GM19023 (cell line): ENCODE results near the gene ART1.

Source experiments
- ATAC-seq: cut with Tn5 transposase; IDR thresholded peaks from one replicate; pipeline ENCODE4 v1.9.1; 2021; ENCODE audit warnings: mild to moderate bottlenecking, moderate library complexity; ENCODE audit not compliant: unreplicated experiment

The ART1 gene

DNA sequence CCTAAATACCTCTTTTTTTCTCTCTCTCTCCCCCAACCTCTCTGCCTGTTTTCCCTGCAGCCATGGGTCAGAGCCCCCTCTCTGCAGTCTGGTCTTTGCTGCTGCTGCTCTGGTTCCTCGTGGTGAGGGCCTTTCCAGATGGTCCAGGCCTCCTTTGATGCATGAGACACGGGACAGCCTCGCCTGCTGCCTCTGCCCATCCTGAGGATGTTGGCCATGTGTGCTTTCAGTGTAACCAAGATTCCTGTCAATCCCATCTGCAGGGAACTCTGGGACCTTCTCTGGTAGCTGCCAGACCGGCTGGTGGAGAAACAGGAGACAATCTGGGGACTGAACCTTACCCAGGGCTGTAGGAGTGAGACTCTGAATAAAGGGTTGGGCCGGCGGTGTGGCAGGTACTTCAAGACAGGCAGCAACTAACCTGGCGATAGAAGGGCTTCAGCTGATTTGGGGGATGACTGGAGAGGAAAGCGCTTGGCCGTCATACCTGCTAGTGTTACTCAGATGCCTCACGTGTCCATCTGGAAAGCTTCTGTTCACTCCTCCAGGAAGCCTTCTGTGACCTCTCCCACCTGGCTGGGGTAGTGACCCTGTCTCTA, 19.2 kb downstream of the ART1 start:
- no peak for ATAC-seq

DNA sequence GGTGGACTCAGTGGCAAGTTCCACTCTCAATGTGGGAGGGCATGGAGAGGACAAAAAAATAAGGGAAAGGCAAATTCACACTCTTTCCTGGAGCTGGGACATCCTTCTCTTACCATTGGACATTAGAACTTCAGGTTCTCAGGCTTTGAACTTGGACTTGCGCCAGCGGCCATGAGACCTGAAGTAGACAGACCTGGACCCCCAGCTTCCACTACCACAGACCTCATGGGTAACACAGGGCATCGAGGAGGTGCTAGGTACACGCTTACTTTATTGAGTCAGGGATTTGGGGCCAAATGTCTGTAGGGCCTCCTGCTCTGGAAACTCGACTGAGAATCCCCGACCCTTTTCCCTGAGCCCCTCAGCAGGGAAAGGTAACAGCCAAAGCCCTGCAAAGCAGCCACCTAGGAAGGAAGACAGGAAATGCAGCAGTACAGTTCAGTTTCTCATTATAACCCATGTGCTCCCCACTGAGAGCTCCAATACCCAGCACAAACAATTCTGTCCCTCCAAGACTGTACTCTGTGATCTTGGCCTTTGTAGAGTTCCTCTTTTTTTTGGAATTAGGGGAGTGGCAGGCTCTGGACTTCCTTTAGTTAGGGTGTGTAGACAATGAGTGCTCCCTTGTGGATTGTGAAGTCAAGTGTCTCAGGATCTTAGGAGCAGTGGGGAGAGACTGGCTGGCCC, 20.6 kb downstream of the ART1 start:
- no peak for ATAC-seq

DNA sequence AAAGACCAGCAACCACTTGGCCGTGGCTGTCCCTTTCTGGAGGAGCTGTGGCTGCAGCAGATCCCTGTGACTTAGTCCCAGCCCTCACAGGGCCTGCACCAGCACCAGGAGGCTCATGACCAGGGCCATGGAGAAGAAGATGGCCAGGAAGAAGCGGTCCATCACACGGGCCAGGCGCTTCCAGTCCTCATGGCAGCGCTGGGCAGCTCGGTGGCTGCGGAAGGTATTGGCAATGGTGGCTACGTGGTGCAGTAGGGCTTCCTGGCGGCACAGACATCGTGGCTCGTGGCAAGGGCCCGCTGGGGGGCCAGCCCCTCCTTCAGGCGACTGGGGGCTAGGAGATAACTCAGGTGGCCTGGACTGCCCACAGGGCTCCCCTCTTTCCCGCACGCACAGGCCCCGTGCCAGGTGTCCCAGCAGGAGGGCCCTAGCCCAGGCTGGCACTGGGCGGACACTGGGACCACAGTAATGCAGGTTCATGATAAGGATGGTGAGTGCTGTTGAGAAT, 21.1 kb downstream of the ART1 start:
- no peak for ATAC-seq

DNA sequence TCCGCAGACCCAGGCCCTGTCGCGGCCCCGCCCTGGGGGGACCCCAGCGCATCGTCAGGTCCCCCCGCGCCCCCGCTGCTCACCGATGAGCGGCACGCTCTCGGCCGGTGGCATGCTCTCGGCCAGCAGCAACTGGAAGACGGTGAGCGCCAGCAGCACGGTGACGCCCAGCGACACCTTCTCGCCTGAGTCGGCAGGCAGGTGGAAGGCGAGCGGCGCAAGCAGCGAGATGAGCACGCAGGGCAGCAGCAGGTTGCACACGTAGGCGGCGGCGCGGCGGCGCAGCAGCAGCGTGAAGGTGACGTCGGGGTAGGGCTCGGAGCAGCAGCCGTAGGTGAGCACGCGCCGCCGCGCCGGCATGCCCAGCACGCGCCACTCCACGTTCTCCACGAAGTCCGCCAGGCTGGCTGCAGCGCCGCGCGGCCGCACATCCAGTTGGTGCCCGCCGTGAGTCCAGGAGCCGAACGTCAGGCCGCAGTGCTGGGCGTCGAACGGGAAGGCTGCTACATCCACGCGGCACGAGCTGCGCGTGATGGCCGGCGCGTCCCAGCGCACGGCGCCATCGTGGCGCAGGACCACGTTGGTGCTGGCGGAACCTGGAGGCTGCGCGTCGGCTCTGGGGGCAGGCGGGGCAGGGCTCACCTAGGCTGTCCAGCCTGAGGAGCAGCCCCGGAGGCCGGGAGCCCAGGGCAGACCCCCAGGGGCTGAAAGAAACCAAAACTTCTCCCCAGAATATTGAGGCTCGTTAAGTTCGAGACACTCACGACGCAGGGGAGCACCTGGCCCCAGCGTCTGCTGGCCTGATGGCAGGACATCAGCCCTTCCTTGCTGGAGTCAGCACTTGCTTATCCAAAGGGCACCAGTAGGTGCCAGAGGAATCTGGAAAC, 22.5 kb downstream of the ART1 start:
- no peak for ATAC-seq

DNA sequence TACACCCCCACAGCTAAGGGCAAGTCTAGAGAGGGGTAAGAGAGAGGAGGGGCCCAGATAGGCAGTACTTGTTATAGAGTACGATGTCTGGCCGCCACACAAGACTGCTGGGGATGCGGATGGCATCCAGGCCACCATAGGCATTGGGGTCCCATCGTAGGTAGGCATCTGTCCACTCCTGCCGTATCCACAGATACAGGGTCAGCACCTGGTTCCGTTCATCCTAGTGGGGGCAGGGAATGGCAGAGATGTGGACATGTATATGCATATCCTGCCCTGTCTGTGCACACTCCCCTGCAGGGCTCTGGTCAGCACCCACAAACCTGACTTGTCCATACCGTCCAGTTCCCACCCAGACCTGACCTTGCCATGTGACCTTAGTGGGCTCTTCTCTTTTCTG, 24.2 kb downstream of the ART1 start:
- no peak for ATAC-seq

DNA sequence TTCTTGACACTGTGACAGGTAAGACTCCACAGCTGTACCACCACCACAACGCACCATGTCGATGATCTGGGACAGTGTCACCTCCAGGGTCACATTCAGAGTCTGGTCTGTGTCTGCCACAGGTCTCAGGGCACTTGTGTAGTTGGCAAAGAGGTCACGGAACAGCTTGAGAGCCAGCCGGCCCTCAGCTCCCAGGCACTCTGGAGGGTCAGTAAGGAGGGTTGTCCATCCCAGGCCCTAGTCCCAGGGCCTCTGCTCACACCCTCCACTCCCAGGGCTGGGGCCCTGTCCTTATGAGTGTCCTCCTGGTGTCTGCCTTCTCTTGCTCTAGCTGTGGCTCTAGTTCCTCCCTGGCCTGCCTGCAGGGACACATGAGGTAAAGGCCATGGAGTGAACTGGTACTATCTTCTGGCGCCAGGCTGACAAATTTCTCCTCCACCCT, 24.8 kb downstream of the ART1 start:
- ATAC-seq, result no peak

DNA sequence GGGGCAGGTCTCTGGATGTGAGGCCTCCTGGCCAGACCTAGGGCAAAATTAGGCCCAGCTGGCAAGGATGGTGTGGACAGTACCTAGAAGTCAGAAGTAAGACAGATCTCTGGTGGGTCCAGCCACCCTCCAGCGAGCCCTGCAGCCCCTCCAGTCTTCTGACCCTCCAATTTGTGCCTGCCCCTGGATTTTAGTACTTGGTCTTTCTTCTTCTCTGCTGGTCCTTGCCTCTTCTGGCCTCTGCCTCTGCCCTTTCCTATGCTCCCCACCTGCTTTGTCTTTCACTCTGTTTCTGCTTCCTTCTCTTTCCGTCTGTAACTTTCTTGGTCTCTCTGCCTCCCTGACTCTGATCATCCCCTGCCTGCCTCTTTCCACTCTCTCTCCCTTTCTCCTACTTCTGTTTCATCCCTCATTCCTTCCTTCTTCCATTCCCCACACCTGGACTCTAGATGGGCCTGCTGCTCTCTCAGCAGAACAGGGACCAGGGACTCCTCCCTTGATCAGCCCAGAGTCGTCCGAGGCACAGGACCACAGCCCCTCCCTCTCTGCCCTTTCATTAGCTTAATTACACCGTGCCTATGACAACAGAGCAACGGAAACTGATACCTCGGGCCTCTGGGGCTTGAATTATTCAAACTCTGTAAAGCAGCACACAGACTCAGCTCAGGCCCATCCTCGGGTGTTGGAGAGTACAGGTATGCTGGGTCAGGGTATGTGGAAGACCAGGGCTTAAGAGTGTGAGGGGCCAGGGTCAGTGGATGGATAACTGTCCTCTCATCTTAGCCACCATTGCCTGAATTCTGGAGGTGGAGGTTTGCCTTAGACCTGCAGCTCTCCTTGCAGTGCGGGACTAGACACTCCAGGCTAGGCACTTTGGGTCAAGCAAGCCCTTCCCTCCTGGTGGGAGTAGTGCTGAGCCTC, 26.7 kb downstream of the ART1 start, which contains the start of gene CHRNA10:
Gene CHRNA10, minus strand, starts transcription at position 51 of the 921 bp plus-strand sequence. CDS start 72 bp downstream, outside the sequence.
- ATAC-seq, result no peak

DNA sequence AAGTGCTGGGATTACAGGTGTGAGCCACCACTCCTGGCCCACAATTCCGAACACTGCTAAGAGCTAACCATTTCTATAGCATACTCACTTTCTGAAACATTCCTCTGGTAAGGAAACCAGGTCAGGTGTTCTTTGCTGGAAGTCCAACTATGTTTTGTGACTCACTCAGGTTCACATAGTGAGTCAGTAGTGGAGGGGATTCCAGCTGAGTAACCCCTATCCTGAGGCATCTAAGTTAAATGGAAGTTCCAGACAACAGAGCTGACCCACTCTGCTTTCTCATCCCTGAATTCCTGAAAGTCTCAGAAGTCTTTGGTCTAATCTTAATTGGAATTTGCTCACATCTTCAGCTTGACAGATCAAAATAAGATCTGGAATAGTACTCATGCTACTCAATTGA, 29.3 kb downstream of the ART1 start:
- no peak for ATAC-seq

DNA sequence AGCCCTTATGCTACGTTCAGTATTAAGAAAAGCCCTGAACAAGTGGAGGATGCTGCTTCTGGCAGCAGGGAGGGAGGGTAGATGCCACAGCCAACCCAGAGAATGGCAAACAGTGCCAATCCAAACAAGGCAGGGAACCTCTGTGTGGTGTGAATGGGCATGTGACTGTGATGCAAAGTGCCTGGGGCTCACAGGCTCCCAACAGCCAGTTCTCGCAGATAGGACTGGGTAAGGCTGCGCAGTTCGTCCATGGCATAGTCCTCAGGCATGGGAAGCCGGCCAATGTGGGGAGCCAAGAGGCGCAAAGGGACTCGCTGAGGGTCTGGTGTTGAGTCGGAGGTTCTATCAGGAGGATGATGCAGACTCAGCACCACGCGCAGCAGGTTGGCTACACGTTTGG, 31.0 kb downstream of the ART1 start:
- ATAC-seq, result no peak

DNA sequence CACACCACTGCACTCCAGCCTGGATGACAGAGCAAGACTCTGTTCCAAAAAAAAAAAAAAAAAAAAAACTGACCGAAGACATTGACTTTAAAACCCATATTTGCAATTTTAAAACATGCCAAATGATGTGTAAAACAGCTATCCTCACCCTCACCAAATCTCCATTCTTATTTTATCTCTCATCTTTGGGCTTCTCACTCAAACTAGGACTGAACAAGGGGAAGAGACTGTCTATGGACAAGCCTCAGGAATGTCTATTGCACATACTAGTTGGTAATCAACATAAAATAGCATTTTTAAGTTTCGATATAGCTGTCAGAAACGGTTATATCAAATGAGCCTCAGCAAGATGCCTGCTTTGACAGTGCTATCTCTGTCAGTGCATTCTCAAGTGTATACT, 34.1 kb downstream of the ART1 start:
- no peak for ATAC-seq

DNA sequence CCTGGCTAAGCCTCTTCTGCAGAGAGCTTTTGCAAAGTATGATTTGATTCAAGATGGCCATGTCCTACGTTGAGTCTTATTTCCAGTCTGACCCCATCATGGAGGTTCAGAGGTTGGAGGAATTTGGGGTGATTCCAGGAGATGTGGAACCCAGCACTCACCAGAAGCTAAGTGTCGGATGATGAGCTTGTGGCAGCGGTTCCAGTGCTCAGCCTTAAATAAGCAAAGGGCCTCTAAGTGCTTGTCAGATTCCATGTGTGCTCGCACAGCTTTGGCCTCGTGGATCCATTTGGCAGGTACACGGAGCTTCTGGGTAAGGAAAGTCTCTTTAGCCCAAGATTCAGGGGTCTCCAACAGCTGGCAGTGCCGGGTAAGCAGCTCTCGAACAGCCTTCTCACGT, 38.1 kb downstream of the ART1 start:
- ATAC-seq, result no peak

DNA sequence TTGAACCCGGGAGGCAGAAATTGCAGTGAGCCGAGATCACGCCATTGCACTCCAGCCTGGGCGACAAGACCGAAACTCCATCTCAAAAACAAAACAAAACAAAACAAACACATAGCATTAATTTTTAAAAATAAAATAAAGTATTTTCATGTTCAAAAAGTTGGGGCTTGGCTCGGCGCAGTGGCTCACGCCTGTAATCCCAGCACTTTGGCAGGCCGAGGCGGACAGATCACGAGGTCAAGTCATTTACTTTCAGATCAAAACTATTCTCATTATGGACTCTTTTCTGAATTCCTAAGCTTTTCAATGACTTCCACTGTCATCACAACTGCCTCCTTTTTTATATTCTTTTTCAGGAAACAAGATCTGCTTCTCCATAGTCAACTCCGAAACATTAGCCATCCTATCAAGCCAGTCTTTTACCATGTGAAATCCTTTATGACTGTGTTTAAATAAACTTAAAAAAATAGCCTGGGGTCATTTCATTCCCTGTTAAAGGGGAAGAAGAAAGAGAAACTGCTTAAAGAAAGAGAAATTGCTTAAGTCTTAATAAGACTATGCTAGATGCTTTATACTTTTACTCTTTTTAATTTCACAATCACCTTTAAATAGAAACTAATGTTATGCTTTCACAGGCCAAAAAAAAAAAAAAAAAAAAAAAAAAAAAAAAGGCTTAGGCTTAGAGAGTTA, 39.3 kb downstream of the ART1 start:
- no peak for ATAC-seq

DNA sequence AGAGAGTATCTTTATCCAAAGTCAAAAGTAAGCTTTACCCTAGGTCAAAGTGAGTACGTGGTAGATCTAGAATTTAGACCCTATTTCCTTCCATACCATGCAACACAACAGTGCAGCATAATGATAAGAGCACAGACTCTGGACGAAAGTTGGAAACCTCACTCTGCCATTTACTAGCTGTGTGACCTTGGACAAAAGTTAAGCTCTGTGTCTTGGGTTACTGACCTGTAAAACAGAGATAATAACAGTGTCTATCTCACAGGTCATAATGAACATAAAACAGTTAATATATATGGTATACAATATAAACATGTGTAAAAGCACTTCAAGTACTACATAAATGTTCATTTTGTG, 39.9 kb downstream of the ART1 start:
- ATAC-seq, result no peak

DNA sequence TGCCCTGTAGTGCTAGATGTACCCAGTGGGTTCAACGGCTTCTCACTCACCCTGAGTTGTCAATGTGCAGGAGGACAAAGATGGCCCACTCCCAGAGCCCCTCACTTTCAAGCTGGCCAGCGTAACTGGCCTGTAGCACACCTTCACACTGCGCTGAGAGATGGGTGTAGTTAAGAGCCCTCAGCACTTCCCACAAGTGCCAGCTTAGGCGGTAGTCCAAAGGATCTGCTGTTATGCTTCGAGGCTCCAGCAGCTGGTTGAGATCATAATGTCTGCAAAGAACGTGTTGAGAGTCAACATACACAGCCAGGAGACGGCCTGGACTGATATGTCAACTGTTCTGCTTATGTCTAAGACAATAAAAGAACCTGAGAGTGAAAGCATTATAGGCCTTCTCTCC, 41.0 kb downstream of the ART1 start:
- ATAC-seq, result no peak

DNA sequence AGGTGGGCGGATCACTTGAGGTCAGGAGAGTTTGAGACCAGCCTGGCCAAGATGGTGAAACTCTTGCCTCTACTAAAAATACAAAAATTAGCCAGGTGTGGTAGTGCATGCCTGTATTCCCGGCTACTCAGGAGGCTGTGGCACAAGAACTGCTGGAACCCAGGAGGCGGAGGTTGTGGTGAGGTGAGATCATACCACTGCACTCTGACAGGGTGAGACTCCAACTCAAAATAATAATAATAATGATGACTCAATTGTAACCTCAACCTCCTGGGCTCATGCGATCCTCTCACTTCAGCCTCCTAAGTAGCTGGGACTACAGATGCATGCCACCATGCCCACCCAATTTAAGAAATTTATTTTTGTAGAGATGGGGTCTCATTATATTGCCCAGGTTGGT, 41.8 kb downstream of the ART1 start:
- no peak for ATAC-seq

DNA sequence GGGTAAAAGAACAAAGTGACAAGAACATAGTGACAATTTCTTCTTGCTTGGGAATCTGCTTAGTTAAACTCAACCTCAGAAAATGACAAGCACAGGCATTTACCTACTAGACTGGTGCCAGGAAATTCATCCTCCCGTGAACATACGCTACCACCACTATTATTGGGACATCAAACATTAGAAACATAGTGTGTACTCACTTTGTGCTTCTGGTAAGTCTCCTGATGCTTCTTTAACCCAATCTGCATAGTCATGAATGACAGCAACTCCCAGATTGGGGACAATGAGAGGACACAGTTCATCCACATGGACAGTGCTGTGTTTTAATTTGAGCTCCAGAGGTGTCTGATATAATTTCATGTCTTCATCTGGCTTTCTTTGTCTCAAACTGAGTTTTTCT, 55.5 kb downstream of the ART1 start:
- no peak for ATAC-seq

DNA sequence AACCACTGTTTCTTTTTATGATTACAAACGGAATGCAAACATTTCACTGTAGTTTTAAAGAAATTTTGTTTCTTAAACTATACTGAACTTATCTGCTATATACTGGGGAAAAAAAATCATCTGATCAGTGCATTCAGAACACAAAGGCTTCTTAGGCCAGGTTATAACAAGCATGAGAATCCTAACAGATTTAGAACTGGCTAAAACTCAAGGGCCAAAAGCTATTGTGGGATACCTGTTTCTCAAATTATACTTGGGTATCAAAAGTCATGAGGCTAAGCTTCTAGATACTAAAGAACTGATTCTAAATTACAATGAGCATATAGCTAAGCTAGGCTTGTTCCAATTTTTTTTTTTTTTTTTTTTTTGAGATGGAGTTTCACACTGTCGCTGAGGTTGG, 56.0 kb downstream of the ART1 start:
- no peak for ATAC-seq

DNA sequence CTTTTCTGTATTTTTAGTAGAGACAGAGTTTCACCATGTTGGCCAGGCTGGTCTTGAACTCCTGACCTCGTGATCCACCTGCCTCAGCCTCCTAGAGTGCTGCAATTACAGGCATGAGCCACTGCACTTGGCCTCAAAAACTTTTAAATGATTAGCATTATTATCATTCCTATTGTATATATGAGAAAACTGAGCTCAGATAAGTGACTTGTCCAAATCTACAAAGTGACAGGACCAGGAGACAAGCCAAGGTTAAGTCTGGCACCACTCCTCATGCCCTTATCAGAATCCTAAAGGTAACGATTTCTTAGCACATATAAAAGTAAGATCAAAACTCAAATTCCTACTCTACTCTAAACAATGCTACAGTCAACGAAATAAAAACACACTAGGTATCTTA, 58.5 kb downstream of the ART1 start:
- no peak for ATAC-seq

DNA sequence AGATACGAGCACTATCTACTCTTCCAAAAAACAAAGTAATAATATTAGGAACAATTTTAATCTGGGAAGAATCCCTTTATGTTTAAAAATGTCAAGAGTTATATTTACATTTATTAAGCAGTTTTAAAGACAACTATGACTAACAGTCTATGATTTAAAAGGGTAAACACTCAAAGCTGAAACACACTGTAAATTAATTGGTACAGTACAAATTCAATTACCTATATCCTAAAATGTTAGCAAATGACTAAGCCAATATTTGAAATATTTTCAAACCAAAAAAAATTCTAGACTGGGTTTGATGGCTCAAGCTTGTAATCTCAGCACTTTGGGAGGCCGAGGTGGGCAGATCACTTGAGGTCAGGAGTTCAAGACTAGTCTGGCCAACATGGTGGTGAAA, 62.2 kb downstream of the ART1 start:
- ATAC-seq, result no peak

DNA sequence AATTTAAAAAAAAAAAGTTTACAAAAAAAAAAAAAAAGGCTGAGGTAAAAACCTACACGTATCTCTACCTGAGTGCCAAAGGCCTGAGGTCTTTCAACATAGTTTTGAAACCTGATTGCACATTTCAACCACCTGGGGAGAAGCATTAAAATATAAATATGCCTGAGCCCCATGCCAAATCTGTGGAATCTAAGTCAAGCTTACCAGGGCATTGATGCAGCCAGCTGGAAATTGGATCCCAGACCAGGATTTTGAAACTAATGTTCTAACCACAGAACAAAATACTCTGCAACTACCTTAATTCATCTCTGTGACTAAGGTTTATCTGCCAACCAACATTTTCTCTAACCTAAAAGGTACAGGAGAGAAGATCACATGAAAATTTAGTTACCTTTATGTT, 65.0 kb downstream of the ART1 start:
- no peak for ATAC-seq
